ENCODE data around the gene AP5B1. TPM values are rescaled to one million over a fixed set of nuclear protein-coding genes. Genes with fewer than 3 reads are reported as not detected.
A peak's percentile ranks its signal among the peaks of the same experiment; 100 is the strongest.
"Not testable (repeated sequence)": the region's sequence is repeated elsewhere in the genome, so short reads cannot be mapped to it uniquely, and the experiment has no call there.

The AP5B1 gene
- total RNA-seq, 1 donor from 2014 or later = 21.0 TPM

DNA sequence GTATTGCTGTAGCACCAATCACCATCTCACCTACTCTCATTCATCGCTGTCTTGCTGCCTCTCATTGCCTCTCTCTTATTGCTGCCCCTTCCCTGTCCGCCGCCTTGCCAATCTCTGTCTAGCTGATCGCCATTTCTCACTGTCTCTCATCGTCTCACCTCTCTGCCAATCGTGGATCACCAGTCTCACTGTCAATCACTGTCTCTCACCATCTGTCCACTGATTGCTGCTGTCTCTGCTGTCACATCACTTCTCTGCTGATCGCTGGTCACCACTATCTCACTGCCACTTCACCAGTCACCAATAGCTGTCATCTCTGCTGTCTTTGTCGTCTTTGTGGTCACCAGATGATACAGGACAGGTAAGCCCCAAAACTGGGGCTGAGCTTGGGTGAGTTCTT is 39.6 kb downstream of the AP5B1 start:
- Mint-ChIP-seq H3K4me1 (ENCODE audit: unreplicated experiment) (peaks cover under 1% of the 10 kb centered on the region), H3K4me3 (ENCODE audit: unreplicated experiment) (no peak overlapping the region), H3K27ac (ENCODE audit: unreplicated experiment) (no peak overlapping the region), H3K36me3 (ENCODE audit: unreplicated experiment) (no peaks in the 10 kb centered on the region), H3K9me3 (ENCODE audit: unreplicated experiment) (peaks cover 15% of the 10 kb centered on the region), H3K27me3 (ENCODE audit: unreplicated experiment) (peaks cover 30% of the 10 kb centered on the region)
- TF ChIP-seq, protein P1, sequence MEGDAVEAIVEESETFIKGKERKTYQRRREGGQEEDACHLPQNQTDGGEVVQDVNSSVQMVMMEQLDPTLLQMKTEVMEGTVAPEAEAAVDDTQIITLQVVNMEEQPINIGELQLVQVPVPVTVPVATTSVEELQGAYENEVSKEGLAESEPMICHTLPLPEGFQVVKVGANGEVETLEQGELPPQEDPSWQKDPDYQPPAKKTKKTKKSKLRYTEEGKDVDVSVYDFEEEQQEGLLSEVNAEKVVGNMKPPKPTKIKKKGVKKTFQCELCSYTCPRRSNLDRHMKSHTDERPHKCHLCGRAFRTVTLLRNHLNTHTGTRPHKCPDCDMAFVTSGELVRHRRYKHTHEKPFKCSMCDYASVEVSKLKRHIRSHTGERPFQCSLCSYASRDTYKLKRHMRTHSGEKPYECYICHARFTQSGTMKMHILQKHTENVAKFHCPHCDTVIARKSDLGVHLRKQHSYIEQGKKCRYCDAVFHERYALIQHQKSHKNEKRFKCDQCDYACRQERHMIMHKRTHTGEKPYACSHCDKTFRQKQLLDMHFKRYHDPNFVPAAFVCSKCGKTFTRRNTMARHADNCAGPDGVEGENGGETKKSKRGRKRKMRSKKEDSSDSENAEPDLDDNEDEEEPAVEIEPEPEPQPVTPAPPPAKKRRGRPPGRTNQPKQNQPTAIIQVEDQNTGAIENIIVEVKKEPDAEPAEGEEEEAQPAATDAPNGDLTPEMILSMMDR (IDR thresholded peaks at IDR 0.05) = no peak
- no peak for DNase-seq (ENCODE audit: extremely low spot score, unreplicated experiment)

DNA sequence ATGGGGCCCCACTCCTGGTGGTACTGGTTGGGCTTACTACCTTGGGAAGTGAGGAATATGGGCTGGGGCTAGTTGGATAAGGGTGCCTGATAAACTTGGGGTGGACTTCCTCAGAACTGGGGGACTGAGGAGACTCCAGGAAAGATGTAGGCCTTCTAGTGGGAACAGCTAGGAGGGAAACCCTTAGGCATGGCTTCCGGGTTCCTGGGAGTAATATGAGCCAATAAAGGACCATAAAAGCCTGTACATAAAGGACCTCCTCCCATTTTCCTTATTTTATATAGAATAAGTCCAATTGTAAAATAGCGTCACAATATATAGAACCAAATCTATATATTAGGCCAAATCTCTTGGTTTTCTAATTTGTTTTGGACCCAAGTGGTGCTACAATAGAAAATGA is 41.8 kb downstream of the AP5B1 start:
- Mint-ChIP-seq H3K9me3 (ENCODE audit: unreplicated experiment) (peaks cover 17% of the 10 kb centered on the region), H3K27me3 (ENCODE audit: unreplicated experiment) (peaks cover 25% of the 10 kb centered on the region), H3K4me1 (ENCODE audit: unreplicated experiment) (no peaks in the 10 kb centered on the region), H3K36me3 (ENCODE audit: unreplicated experiment) (no peaks in the 10 kb centered on the region), H3K4me3 (ENCODE audit: unreplicated experiment) (no peak overlapping the region), H3K27ac (ENCODE audit: unreplicated experiment) (no peak overlapping the region)
- DNase-seq (ENCODE audit: extremely low spot score, unreplicated experiment) = peak; percentile 25
- TF ChIP-seq, protein P1 (IDR thresholded peaks at IDR 0.05) = no peak

DNA sequence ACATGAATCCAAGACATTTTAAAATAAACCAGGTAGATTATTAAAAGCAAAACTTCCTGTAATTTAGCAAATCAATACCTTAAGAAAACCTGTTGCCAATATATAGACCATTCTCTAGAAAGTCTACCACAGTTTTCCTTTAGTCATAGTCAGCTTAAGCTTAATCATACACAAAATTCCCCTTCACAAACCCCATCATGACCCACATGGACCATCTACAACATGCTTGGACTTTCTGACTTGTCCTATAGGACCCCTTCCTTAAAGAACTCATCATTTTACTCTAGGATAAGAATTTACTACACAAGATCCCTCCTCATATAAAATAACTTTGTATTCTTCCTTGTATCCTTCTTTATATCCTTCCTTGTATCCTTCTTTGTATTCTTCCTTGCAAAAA is 44.0 kb downstream of the AP5B1 start:
- peaks cover 24% of the 10 kb centered on the region for H3K9me3 Mint-ChIP-seq (ENCODE audit: unreplicated experiment)

DNA sequence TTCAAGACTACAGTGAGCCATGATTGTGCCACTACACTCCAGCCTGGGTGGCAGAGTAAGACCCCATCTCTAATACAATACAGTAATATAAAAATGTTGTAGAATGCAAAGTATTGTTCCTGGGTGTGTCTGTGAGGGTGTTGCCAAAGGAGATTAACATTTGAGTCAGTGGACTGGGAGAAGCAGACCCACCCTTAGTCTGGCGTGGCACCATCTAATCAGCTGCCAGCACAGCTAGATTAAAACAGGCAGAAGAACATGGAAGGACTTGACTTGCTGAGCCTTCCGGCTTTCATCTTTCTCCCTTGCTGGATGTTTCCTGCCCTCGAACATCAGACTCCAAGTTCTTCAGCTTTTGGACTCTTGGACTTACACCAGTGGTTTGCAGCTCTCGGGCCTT is 45.7 kb downstream of the AP5B1 start:
- H3K9me3 Mint-ChIP-seq (ENCODE audit: unreplicated experiment) = peaks cover 24% of the 10 kb centered on the region
- H3K27ac Mint-ChIP-seq (ENCODE audit: unreplicated experiment); H3K36me3 Mint-ChIP-seq (ENCODE audit: unreplicated experiment); H3K4me1 Mint-ChIP-seq (ENCODE audit: unreplicated experiment); H3K4me3 Mint-ChIP-seq (ENCODE audit: unreplicated experiment): not testable (repeated sequence)
- H3K27me3 Mint-ChIP-seq (ENCODE audit: unreplicated experiment) = peaks cover 37% of the 10 kb centered on the region
- DNase-seq (ENCODE audit: extremely low spot score, unreplicated experiment) = peak; percentile 23

More for the DNA sequence above, 44.0 kb downstream of the AP5B1 start:
- Mint-ChIP-seq H3K27ac (ENCODE audit: unreplicated experiment) (no peak overlapping the region), H3K27me3 (ENCODE audit: unreplicated experiment) (peaks cover 35% of the 10 kb centered on the region), H3K36me3 (ENCODE audit: unreplicated experiment) (no peaks in the 10 kb centered on the region), H3K4me3 (ENCODE audit: unreplicated experiment) (no peak overlapping the region), H3K4me1 (ENCODE audit: unreplicated experiment) (no peaks in the 10 kb centered on the region)
- DNase-seq (ENCODE audit: extremely low spot score, unreplicated experiment) = no peak
- TF ChIP-seq, protein P1 (IDR thresholded peaks at IDR 0.05) = no peak

DNA sequence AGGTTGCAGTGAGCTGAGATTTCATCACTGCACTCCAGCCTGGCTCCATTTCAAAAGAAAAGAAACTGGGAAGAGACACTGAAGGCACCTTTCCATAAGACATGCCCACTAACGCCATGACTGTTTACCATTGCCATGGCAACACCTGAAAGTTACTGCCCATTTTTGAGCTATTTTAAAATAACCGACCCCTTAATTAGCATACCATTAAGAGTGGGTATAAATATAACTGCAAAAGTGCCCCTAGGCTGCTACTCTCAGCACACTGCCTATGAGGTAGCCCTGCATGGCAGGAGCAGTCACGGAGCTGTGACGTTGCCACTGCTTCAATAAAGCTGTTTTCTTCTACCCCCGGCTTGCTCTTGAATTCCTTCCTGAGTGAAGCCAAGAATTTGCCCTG is 50.3 kb downstream of the AP5B1 start:
- peaks cover 19% of the 10 kb centered on the region for H3K27me3 Mint-ChIP-seq (ENCODE audit: unreplicated experiment)
- no peaks in the 10 kb centered on the region for H3K4me1 Mint-ChIP-seq (ENCODE audit: unreplicated experiment)
- no peaks in the 10 kb centered on the region for H3K36me3 Mint-ChIP-seq (ENCODE audit: unreplicated experiment)
- TF ChIP-seq, protein P1 (IDR thresholded peaks at IDR 0.05) = no peak
- H3K9me3 Mint-ChIP-seq (ENCODE audit: unreplicated experiment) = peaks cover 7% of the 10 kb centered on the region
- H3K27ac Mint-ChIP-seq (ENCODE audit: unreplicated experiment) = no peak overlapping the region
- no peak overlapping the region for H3K4me3 Mint-ChIP-seq (ENCODE audit: unreplicated experiment)
- DNase-seq (ENCODE audit: extremely low spot score, unreplicated experiment) = no peak

DNA sequence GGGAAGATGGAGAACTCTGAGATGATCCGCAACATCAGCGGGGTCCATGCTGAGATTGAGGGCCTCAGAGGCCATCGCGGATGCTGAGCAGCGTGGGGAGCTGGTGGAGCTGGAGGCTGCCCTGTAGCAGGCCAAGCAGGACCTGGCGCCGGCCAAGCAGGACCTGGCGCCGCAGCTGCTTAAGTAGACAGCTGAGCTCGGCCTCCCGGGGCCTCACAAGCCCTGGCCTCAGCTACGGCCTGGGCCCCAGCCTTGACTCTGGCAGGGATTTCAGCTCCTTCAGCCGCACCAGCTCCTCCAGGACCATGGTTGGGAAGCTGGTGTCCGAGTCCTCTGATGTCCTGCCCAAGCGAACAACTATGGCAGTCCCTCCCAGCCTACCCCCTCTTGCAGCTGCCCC is 52.9 kb downstream of the AP5B1 start:
- DNase-seq (ENCODE audit: extremely low spot score, unreplicated experiment) = peak; percentile 81
- peaks cover 5% of the 10 kb centered on the region for H3K9me3 Mint-ChIP-seq (ENCODE audit: unreplicated experiment)
- no peak overlapping the region for H3K27ac Mint-ChIP-seq (ENCODE audit: unreplicated experiment)
- H3K4me3 Mint-ChIP-seq (ENCODE audit: unreplicated experiment) = no peak overlapping the region
- H3K27me3 Mint-ChIP-seq (ENCODE audit: unreplicated experiment) = peaks cover 11% of the 10 kb centered on the region
- TF ChIP-seq, protein P1 (IDR thresholded peaks at IDR 0.05) = no peak
- no peaks in the 10 kb centered on the region for H3K4me1 Mint-ChIP-seq (ENCODE audit: unreplicated experiment)
- no peaks in the 10 kb centered on the region for H3K36me3 Mint-ChIP-seq (ENCODE audit: unreplicated experiment)
